Measurements from ENCODE around the gene CEACAM19. TPM values are rescaled to one million over a fixed set of nuclear protein-coding genes. Genes with fewer than 3 reads are reported as not detected.

CEACAM19 gene
- total RNA-seq, 2 experiments from 2014 or later, result 0.23 to 0.34 TPM

DNA sequence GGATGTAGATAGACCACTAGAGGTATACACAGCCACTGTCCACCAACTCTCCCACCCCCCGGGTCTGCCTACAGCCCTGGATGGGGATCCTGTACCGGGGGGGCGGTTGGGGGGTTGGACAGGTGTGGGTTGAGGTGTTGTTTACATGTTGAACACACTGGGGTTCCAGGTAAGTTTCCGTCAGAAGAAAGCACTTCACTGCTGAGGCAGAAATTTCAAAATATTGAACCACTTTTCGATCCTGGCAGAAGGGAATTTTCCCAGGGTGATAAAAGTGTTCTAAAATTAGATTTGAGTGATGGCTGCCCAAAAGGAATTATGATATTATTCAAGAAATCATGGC is 21.1 kb downstream of the CEACAM19 start:
- Mint-ChIP-seq H3K9me3 (ENCODE audit: insufficient read depth) (no peaks in the 10 kb centered on the region), H3K4me1 (ENCODE audit: low read depth) (peaks cover 32% of the 10 kb centered on the region), H3K27me3 (ENCODE audit: low read depth) (peaks cover 22% of the 10 kb centered on the region), H3K36me3 (ENCODE audit: low read depth) (no peaks in the 10 kb centered on the region), H3K27ac (peak overlapping the region; percentile 78), H3K4me3 (peak overlapping the region; percentile 61)
- DNase-seq (no peak), ATAC-seq (no peak)
- ChIA-PET POLR2A (no interaction called here), CTCF (interaction anchor here (1.2 to 12.1 kb wide), 5 partner anchors 26 to 78 kb away, joined by 3 to 149 read pairs (median 4); no protein-coding TSS in a partner anchor)

- ChIA-PET POLR2A (no interaction called here), CTCF (interaction anchor here (1.1 to 12.1 kb wide), 4 partner anchors 28 to 152 kb away, joined by 3 to 149 read pairs (median 68); partner anchors contain the start of gene NECTIN2)
Measured at GRCh38 chr19:44694184-44694579, 22.9 kb downstream of the CEACAM19 start.

DNA sequence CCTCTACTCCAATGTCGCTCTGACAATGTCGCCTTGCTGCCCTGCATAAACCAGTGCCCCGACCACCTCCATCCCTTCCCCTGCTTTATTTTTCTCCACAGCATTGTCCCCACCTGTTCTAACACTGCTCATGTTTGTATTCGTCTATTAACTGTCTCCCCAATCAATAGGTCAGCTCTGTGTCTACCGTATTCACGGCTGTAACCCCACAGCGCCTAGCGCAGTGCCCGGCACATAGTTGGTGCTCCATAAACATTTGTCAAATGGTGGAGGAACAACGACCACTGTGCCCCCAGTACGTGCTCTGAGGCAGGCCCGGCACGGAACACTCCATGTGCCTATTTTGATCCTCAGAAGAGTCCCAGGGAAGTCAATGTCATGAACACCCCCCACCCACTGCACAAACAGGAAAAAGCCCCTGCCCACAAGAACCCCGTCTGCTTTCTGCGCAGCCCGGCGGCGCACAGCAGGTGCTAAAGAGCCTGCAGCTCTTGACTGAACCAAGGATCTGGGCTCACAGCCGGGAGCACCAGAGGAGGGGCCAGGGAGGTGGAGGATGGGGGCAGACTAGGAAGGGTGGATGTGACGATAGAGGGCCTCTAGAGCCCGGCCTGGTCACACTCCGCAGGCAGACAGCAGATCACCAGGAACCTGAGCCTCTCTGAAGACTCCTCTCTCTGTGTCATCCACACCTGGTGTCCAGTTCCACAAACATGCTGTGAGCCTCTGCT is 25.8 kb downstream of the CEACAM19 start:
- Mint-ChIP-seq H3K4me1 (ENCODE audit: low read depth) (peaks cover 12% of the 10 kb centered on the region), H3K27ac (no peak overlapping the region), H3K9me3 (ENCODE audit: insufficient read depth) (no peaks in the 10 kb centered on the region), H3K27me3 (ENCODE audit: low read depth) (peaks cover 30% of the 10 kb centered on the region), H3K4me3 (no peak overlapping the region), H3K36me3 (ENCODE audit: low read depth) (no peaks in the 10 kb centered on the region)
- CTCF ChIA-PET, result interaction anchor here (9.4 to 12.1 kb wide), 2 partner anchors 25 to 73 kb away, joined by 133 to 149 read pairs; no protein-coding TSS in a partner anchor
- POLR2A ChIA-PET, result no interaction called here
- DNase-seq (no peak), ATAC-seq (no peak)

More at GRCh38 chr19:44694184-44694579, 22.9 kb downstream of the CEACAM19 start:
- H3K4me1 Mint-ChIP-seq (ENCODE audit: low read depth), result peaks cover 29% of the 10 kb centered on the region
- no peak overlapping the region for H3K4me3 Mint-ChIP-seq
- no peaks in the 10 kb centered on the region for H3K9me3 Mint-ChIP-seq (ENCODE audit: insufficient read depth)
- ATAC-seq, result no peak
- peak; percentile 45 for DNase-seq
- H3K27ac Mint-ChIP-seq, result no peak overlapping the region
- no peaks in the 10 kb centered on the region for H3K36me3 Mint-ChIP-seq (ENCODE audit: low read depth)
- peaks cover 30% of the 10 kb centered on the region for H3K27me3 Mint-ChIP-seq (ENCODE audit: low read depth)

DNA sequence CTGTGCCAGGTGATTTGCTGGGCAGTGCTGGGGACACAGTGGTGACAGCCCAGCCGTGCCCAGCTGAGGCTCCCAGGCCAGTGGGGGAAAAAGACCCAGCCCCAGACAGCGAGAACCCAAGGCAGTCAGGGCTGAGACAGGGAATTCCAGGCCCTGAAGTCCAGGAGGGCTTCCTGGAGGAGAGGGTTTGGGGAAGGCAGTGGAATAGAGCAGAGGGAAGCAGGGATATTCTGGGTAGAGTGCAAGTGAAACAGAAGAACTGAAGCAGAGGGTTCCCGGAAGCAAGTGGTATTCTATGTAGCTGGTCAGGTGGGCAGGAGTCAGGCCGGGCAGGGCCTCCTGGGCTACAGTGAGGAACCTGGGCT is 26.4 kb downstream of the CEACAM19 start:
- Mint-ChIP-seq H3K27ac (no peak overlapping the region), H3K9me3 (ENCODE audit: insufficient read depth) (no peaks in the 10 kb centered on the region), H3K27me3 (ENCODE audit: low read depth) (peaks cover 29% of the 10 kb centered on the region), H3K4me1 (ENCODE audit: low read depth) (peaks cover 7% of the 10 kb centered on the region), H3K36me3 (ENCODE audit: low read depth) (no peaks in the 10 kb centered on the region), H3K4me3 (no peak overlapping the region)
- CTCF ChIA-PET, result interaction anchor here (12.1 kb wide), 1 partner anchor 25 kb away, joined by 133 read pairs; no protein-coding TSS in a partner anchor
- POLR2A ChIA-PET, result no interaction called here
- ATAC-seq (no peak), DNase-seq (no peak)

- DNase-seq (no peak), ATAC-seq (no peak)
- ChIA-PET CTCF (no interaction called here), POLR2A (no interaction called here)
- H3K27me3 Mint-ChIP-seq (ENCODE audit: low read depth), result peaks cover 26% of the 10 kb centered on the region
- peaks cover 3% of the 10 kb centered on the region for H3K4me1 Mint-ChIP-seq (ENCODE audit: low read depth)
- no peak within 1 kb of the TSS for H3K4me3 Mint-ChIP-seq
- H3K9me3 Mint-ChIP-seq (ENCODE audit: insufficient read depth), result no peaks in the 10 kb centered on the region
- H3K27ac Mint-ChIP-seq, result no peak within 1 kb of the TSS
- H3K36me3 Mint-ChIP-seq (ENCODE audit: low read depth), result no peaks in the 10 kb centered on the region
Measured at GRCh38 chr19:44698492-44699201, 27.4 kb downstream of the CEACAM19 start, which contains the start of gene CEACAM16. Gene CEACAM16, plus strand, starts transcription at chr19:44699151. Its CDS starts 2,306 bp downstream, at chr19:44701457.

- H3K36me3 Mint-ChIP-seq (ENCODE audit: low read depth), result no peaks in the 10 kb centered on the region
- POLR2A ChIA-PET, result no interaction called here
- ATAC-seq, result no peak
- no peak overlapping the region for H3K27ac Mint-ChIP-seq
- no peaks in the 10 kb centered on the region for H3K4me1 Mint-ChIP-seq (ENCODE audit: low read depth)
- no peak overlapping the region for H3K4me3 Mint-ChIP-seq
- CTCF ChIA-PET, result no interaction called here
- H3K9me3 Mint-ChIP-seq (ENCODE audit: insufficient read depth), result no peaks in the 10 kb centered on the region
- peaks cover 29% of the 10 kb centered on the region for H3K27me3 Mint-ChIP-seq (ENCODE audit: low read depth)
- no peak for DNase-seq
Measured at GRCh38 chr19:44700547-44700946, 29.3 kb downstream of the CEACAM19 start.

GRCh38 chr19:44701228-44701627 is 29.9 kb downstream of the CEACAM19 start:
- Mint-ChIP-seq H3K9me3 (ENCODE audit: insufficient read depth) (no peaks in the 10 kb centered on the region), H3K4me1 (ENCODE audit: low read depth) (no peaks in the 10 kb centered on the region), H3K4me3 (no peak overlapping the region), H3K27ac (no peak overlapping the region), H3K27me3 (ENCODE audit: low read depth) (peaks cover 26% of the 10 kb centered on the region), H3K36me3 (ENCODE audit: low read depth) (no peaks in the 10 kb centered on the region)
- ChIA-PET POLR2A (no interaction called here), CTCF (interaction anchor here (0.9 kb wide), 1 partner anchor 11 kb away, joined by 4 read pairs; no protein-coding TSS in a partner anchor)
- DNase-seq (no peak), ATAC-seq (no peak)

GRCh38 chr19:44702551-44703176 is 31.4 kb downstream of the CEACAM19 start:
- no peak overlapping the region for H3K27ac Mint-ChIP-seq
- no peaks in the 10 kb centered on the region for H3K36me3 Mint-ChIP-seq (ENCODE audit: low read depth)
- ChIA-PET CTCF (interaction anchor here (1.0 kb wide), 1 partner anchor 21 kb away, joined by 5 read pairs; no protein-coding TSS in a partner anchor), POLR2A (no interaction called here)
- DNase-seq (no peak), ATAC-seq (no peak)
- no peaks in the 10 kb centered on the region for H3K9me3 Mint-ChIP-seq (ENCODE audit: insufficient read depth)
- no peaks in the 10 kb centered on the region for H3K4me1 Mint-ChIP-seq (ENCODE audit: low read depth)
- peaks cover 18% of the 10 kb centered on the region for H3K27me3 Mint-ChIP-seq (ENCODE audit: low read depth)
- no peak overlapping the region for H3K4me3 Mint-ChIP-seq

- H3K36me3 Mint-ChIP-seq (ENCODE audit: low read depth), result no peaks in the 10 kb centered on the region
- no peaks in the 10 kb centered on the region for H3K9me3 Mint-ChIP-seq (ENCODE audit: insufficient read depth)
- CTCF ChIA-PET, result interaction anchor here (1.0 kb wide), 1 partner anchor 20 kb away, joined by 5 read pairs; no protein-coding TSS in a partner anchor
- no peak overlapping the region for H3K4me3 Mint-ChIP-seq
- peaks cover 11% of the 10 kb centered on the region for H3K27me3 Mint-ChIP-seq (ENCODE audit: low read depth)
- H3K27ac Mint-ChIP-seq, result no peak overlapping the region
- ATAC-seq (no peak), DNase-seq (no peak)
- H3K4me1 Mint-ChIP-seq (ENCODE audit: low read depth), result no peaks in the 10 kb centered on the region
- POLR2A ChIA-PET, result no interaction called here
Measured at GRCh38 chr19:44703336-44704078, 32.2 kb downstream of the CEACAM19 start.

DNA sequence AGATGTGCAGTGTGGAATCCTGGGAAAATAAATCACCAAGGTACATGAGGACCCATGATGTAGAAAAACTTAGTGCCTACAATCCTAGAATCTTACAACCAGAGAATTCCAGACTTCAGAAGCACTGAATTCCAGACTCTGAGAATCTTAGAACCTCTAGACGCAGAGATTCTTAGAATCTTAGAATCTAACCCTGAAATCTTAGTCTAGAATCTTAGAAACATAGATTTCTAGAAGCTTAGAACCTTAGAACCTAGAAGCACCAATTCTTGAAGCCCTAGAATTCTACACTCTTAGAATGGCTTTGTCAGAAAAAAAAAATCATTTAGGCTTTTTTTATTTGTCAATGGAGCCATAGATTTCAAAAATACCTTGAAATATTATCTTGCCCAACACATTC is 33.7 kb downstream of the CEACAM19 start:
- Mint-ChIP-seq H3K4me3 (no peak overlapping the region), H3K27ac (no peak overlapping the region), H3K36me3 (ENCODE audit: low read depth) (no peaks in the 10 kb centered on the region), H3K27me3 (ENCODE audit: low read depth) (peaks cover 7% of the 10 kb centered on the region), H3K4me1 (ENCODE audit: low read depth) (peaks cover 3% of the 10 kb centered on the region), H3K9me3 (ENCODE audit: insufficient read depth) (no peaks in the 10 kb centered on the region)
- ChIA-PET CTCF (interaction anchor here (3.7 kb wide), 1 partner anchor 19 kb away, joined by 12 read pairs; no protein-coding TSS in a partner anchor), POLR2A (no interaction called here)
- ATAC-seq (no peak), DNase-seq (no peak)

- peaks cover 9% of the 10 kb centered on the region for H3K4me1 Mint-ChIP-seq (ENCODE audit: low read depth)
- peaks cover 7% of the 10 kb centered on the region for H3K27me3 Mint-ChIP-seq (ENCODE audit: low read depth)
- ChIA-PET CTCF (interaction anchor here (0.8 to 3.7 kb wide), 3 partner anchors 16 to 65 kb away, joined by 3 to 12 read pairs (median 3); no protein-coding TSS in a partner anchor), POLR2A (no interaction called here)
- DNase-seq (no peak), ATAC-seq (no peak)
- H3K4me3 Mint-ChIP-seq, result no peak overlapping the region
- H3K9me3 Mint-ChIP-seq (ENCODE audit: insufficient read depth), result no peaks in the 10 kb centered on the region
- H3K36me3 Mint-ChIP-seq (ENCODE audit: low read depth), result no peaks in the 10 kb centered on the region
- H3K27ac Mint-ChIP-seq, result no peak overlapping the region
Measured at GRCh38 chr19:44705502-44706010, 34.3 kb downstream of the CEACAM19 start.

Data from activated CD8-positive, alpha-beta T cell treated with anti-CD3 and anti-CD28 coated beads, Interleukin-2, amount 10 ng/mL, durations not matched to agents 7 days and 5 days (primary cell).